Endothelial cell of umbilical vein (primary cell): ENCODE data around the gene RRM2. TPM values are rescaled to one million over a fixed set of nuclear protein-coding genes. Genes with fewer than 3 reads are reported as not detected.

Experiments
- BruUV-seq: library from RNA; stranded (reverse); fragments of 400-500 nt; replicated peaks from 2 replicates; lab custom pipeline; 2021; lab: Mats Ljungman, UMichigan
- CTCF ChIA-PET: fragments of 300-600, 350-600 bp; sonication (Branson Sonifier 250); formaldehyde crosslinking; loops from one replicate; lab custom pipeline; 2021; ENCODE audit warnings: antibody characterized with exemption, inconsistent platforms; lab: Charles Lee
- POLR2A ChIA-PET: fragments of 300-600, 350-600 bp; sonication (Branson Sonifier 250); formaldehyde crosslinking; loops from one replicate; lab custom pipeline; 2021; ENCODE audit warnings: antibody characterized with exemption, inconsistent platforms; lab: Charles Lee
- DNase-seq: peaks from one replicate; pipeline ENCODE4 v3.0.0-alpha.2; 2011; ENCODE audit warnings: low read depth, low spot score
- FAIRE-seq: peaks from 2 replicates; lab custom pipeline; 2011; peaks lifted over from hg19 to GRCh38; lab: Jason Lieb, UNC
- H2AFZ ChIP-seq: 2 replicates; pipeline ENCODE4 v1.6.0; 2012; ENCODE audit warnings: low read depth, low read length, control low read depth, inconsistent platforms
- H3K27ac ChIP-seq: 2 replicates; pipeline ENCODE4 v1.5.1; 2011; ENCODE audit warnings: low read depth, mild to moderate bottlenecking, control low read depth, low read length, moderate library complexity; ENCODE audit not compliant: insufficient read depth
- H3K27me3 ChIP-seq, 2 experiments: 2 replicates each; pipeline versions ENCODE4 v1.6.0 to v1.6.1; 2011; ENCODE audit warnings: low read length in 2 of 2, mixed read lengths in 1 of 2; ENCODE audit not compliant: control insufficient read depth in 2 of 2, insufficient read depth in 2 of 2
- H3K36me3 ChIP-seq, 2 experiments: 2 replicates in 1 of 2; 3 replicates in 1 of 2; pipeline ENCODE4 v1.5.1; 2011; ENCODE audit warnings: low read length in 2 of 2, mild to moderate bottlenecking in 1 of 2, moderate library complexity in 1 of 2; ENCODE audit not compliant: control insufficient read depth in 2 of 2, insufficient read depth in 2 of 2; ENCODE audit errors: extremely low read depth in 1 of 2
- H3K4me1 ChIP-seq: 3 replicates; pipeline ENCODE4 v1.5.1; 2011; ENCODE audit warnings: mild to moderate bottlenecking, low read length; ENCODE audit not compliant: control insufficient read depth, insufficient read depth; ENCODE audit errors: extremely low read depth
- H3K4me2 ChIP-seq: 2 replicates; pipeline ENCODE4 v1.6.1; 2011; ENCODE audit warnings: low read length, control low read depth, mixed read lengths; ENCODE audit not compliant: insufficient read depth
- H3K4me3 ChIP-seq, 3 experiments: fragments of 200-600 bp in 1 of 3; sonication (generic), shearing (Covaris generic) in 1 of 3; replicated peaks in 1 of 3; 2 replicates each; pipeline ENCODE4 v1.5.1; 2011 to 2016; ENCODE audit warnings: control low read depth in 3 of 3, low read length in 3 of 3, mild to moderate bottlenecking in 2 of 3, inconsistent platforms in 1 of 3, low read depth in 1 of 3, moderate library complexity in 1 of 3; ENCODE audit not compliant: insufficient read depth in 1 of 3
- H3K79me2 ChIP-seq: 2 replicates; pipeline ENCODE4 v1.6.0; 2012; ENCODE audit warnings: low read length, inconsistent platforms; ENCODE audit not compliant: control insufficient read depth, insufficient read depth
- H3K9ac ChIP-seq: replicated peaks from 2 replicates; pipeline ENCODE3; 2011; ENCODE audit warnings: low read length, control low read depth; ENCODE audit not compliant: insufficient read depth; ENCODE audit errors: extremely low read depth
- H3K9me1 ChIP-seq: replicated peaks from 3 replicates; pipeline ENCODE4 v1.6.0; 2011; ENCODE audit warnings: mild to moderate bottlenecking, low read length; ENCODE audit not compliant: control insufficient read depth, insufficient read depth; ENCODE audit errors: extremely low read depth
- H3K9me3 ChIP-seq: replicated peaks from 2 replicates; pipeline ENCODE4 v1.5.1; 2012; ENCODE audit warnings: low read length, inconsistent platforms; ENCODE audit not compliant: control insufficient read depth, insufficient read depth
- H4K20me1 ChIP-seq: replicated peaks from 2 replicates; pipeline ENCODE3; 2011; ENCODE audit warnings: mild to moderate bottlenecking, low read length; ENCODE audit not compliant: control insufficient read depth, insufficient read depth; ENCODE audit errors: extremely low read depth
- EZH2 ChIP-seq: IDR thresholded peaks from 2 replicates; pipeline ENCODE4 v1.6.1; 2012; ENCODE audit warnings: borderline replicate concordance, low read depth, mild to moderate bottlenecking, moderate library complexity, low read length, inconsistent platforms; ENCODE audit not compliant: severe bottlenecking
- FOS ChIP-seq: IDR thresholded peaks from 2 replicates; pipeline ENCODE4 v1.6.1; 2011; ENCODE audit warnings: mild to moderate bottlenecking, low read length, moderate library complexity, borderline replicate concordance; ENCODE audit not compliant: insufficient read depth
- GATA2 ChIP-seq: IDR thresholded peaks from 2 replicates; pipeline ENCODE4 v1.7.0; 2011; ENCODE audit warnings: low read depth, mild to moderate bottlenecking, moderate library complexity, mixed read lengths, low read length; ENCODE audit not compliant: insufficient read length, insufficient read depth
- JUN ChIP-seq: IDR thresholded peaks from 2 replicates; pipeline ENCODE4 v1.6.1; 2011; ENCODE audit warnings: borderline replicate concordance, low read depth; ENCODE audit not compliant: insufficient read length, insufficient read depth
- MYC ChIP-seq: IDR thresholded peaks from one replicate; pipeline ENCODE4 v1.6.1; 2011; ENCODE audit warnings: mild to moderate bottlenecking, low read depth, low read length
- POLR2A ChIP-seq: IDR thresholded peaks from 2 replicates; pipeline ENCODE4 v1.6.1; 2012; ENCODE audit warnings: low read depth, mild to moderate bottlenecking, control low read depth, low read length
- POLR2AphosphoS5 ChIP-seq: IDR thresholded peaks from 2 replicates; pipeline ENCODE4 v1.6.1; 2012; ENCODE audit warnings: low read depth, mild to moderate bottlenecking, control low read depth, low read length, moderate library complexity; ENCODE audit not compliant: insufficient read depth
- dilution Hi-C: fragments of 300-500 bp; cut with MboI; formaldehyde crosslinking; loops from one replicate; pipeline ENCODE4 v1.15.0; 2019; ENCODE audit warnings: low sequenced_read_pairs; ENCODE audit not compliant: extremely low pct_ligation_motif_present
- intact Hi-C: fragments of 100-400 bp; cut with micrococcal nuclease; formaldehyde crosslinking; loops from one replicate; pipeline ENCODE4 v1.10.0; 2022
- polyA plus RNA-seq, 4 experiments: library from polyadenylated mRNA; depleted of rRNA in 3 of 4; stranded (reverse) in 3 of 4; unstranded in 1 of 4; fragments of >200 nt; gene quantifications; 2 replicates each; pipeline versions ENCODE4 v1.2.1 to v1.2.3, GENCODE V29; 2011 to 2012; ENCODE audit warnings: missing spikeins in 1 of 4
- total RNA-seq: library from RNA; stranded (reverse); gene quantifications from 2 replicates; pipeline ENCODE4 v1.2.3, GENCODE V29; 2021
- TF ChIP-seq, protein P1 (sequence below): IDR thresholded peaks from 2 replicates; pipeline ENCODE4 v1.6.1; 2011; ENCODE audit not compliant: insufficient read depth, insufficient read length
- TF ChIP-seq, protein P2 (sequence below), 2 donors: IDR thresholded peaks; 1 replicate in 1 of 2; 2 replicates in 1 of 2; pipeline ENCODE4 v1.5.1; 2011; ENCODE audit warnings: low read length in 2 of 2, mild to moderate bottlenecking in 2 of 2, moderate library complexity in 2 of 2, control low read depth in 1 of 2, inconsistent platforms in 1 of 2, low read depth in 1 of 2; ENCODE audit not compliant: insufficient read depth in 1 of 2; ENCODE audit errors: extremely low read depth in 1 of 2

RRM2 gene
- total and polyA plus RNA-seq, 2 donors (not counting 3 experiments of a cell fraction or from before 2014, with no cell fraction given): 40.9 to 246 TPM

DNA sequence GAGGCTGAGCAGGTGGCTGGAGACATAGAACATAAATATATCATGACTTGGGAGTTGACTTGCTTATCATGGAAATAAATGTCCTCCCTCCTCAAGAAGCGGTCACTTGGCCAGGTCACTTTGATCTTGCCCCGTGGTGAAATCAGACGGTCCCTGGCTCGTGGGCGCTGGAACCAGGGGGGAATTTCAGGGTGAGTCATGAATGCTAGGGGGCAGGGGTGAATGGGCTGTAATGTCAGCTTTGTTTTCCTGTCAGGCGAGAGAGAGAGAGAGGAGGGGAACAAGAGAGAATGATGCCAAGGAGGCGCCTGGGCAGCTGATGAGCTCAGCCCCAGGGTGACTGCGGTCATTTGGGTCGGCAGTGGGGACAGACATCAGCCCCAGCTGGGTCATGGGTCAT, 47.7 kb downstream of the RRM2 start:
- FAIRE-seq: peak; percentile 95
- Histone ChIP-seq H3K9me1 (no peaks in the 10 kb centered on the region), H4K20me1 (no peaks in the 10 kb centered on the region), H3K4me2 (peak overlapping the region; percentile 9), H3K9ac (peak overlapping the region; percentile 27), H3K4me1 (peaks cover 21% of the 10 kb centered on the region), H3K27me3 (no peaks in the 10 kb centered on the region), H3K9me3 (no peaks in the 10 kb centered on the region), H3K36me3 (no peaks in the 10 kb centered on the region), H2AFZ (no peak overlapping the region), H3K27ac (peak overlapping the region; percentile 73), H3K79me2 (no peaks in the 10 kb centered on the region), H3K4me3 (no peak overlapping the region)
- BruUV-seq: no TSS peak
- TF ChIP-seq POLR2A (no peak), GATA2 (peak; percentile 32), EZH2 (no peak), POLR2AphosphoS5 (peak; percentile 77), MYC (no peak), FOS (peak; percentile 94), JUN (peak; percentile 65)
- TF ChIP-seq, protein P1, sequence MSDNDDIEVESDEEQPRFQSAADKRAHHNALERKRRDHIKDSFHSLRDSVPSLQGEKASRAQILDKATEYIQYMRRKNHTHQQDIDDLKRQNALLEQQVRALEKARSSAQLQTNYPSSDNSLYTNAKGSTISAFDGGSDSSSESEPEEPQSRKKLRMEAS: no peak
- TF ChIP-seq, protein P2, sequence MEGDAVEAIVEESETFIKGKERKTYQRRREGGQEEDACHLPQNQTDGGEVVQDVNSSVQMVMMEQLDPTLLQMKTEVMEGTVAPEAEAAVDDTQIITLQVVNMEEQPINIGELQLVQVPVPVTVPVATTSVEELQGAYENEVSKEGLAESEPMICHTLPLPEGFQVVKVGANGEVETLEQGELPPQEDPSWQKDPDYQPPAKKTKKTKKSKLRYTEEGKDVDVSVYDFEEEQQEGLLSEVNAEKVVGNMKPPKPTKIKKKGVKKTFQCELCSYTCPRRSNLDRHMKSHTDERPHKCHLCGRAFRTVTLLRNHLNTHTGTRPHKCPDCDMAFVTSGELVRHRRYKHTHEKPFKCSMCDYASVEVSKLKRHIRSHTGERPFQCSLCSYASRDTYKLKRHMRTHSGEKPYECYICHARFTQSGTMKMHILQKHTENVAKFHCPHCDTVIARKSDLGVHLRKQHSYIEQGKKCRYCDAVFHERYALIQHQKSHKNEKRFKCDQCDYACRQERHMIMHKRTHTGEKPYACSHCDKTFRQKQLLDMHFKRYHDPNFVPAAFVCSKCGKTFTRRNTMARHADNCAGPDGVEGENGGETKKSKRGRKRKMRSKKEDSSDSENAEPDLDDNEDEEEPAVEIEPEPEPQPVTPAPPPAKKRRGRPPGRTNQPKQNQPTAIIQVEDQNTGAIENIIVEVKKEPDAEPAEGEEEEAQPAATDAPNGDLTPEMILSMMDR (IDR thresholded peaks at IDR 0.05; ENCODE audit: extremely low read depth in 1 of 2, insufficient read depth in 1 of 2, low read depth in 1 of 2, low read length in 2 of 2): no peak
- CTCF ChIA-PET: interaction anchor here (0.8 to 3.6 kb wide), 10 partner anchors 9 to 239 kb away, joined by 3 to 25 read pairs (median 3); partner anchors contain the start of gene HPCAL1
- intact Hi-C loops (loop anchor here (1.0 kb wide), 1 partner anchor 9 kb away; no protein-coding TSS in a partner anchor), dilution Hi-C loops (no loop called here)
- peak; percentile 89 for DNase-seq
- POLR2A ChIA-PET: no interaction called here
